B cell (primary cell): Measurements from ENCODE around the gene DYNC1I1. TPM values are rescaled to one million over a fixed set of nuclear protein-coding genes. Genes with fewer than 3 reads are reported as not detected.

Experiments used
- ATAC-seq: fragments of 200-7000 bp; cut with Tn5 transposase; one replicate; pipeline ENCODE4 v1.10.0; 2021; ENCODE audit warnings: low read depth, mild to moderate bottlenecking, moderate number of reproducible peaks, moderate library complexity
- CTCF ChIA-PET: fragments of 350-600 bp; sonication (Branson Sonifier 250); formaldehyde crosslinking; loops from one replicate; lab custom pipeline; 2021; ENCODE audit warnings: antibody characterized with exemption, inconsistent platforms; lab: Charles Lee
- POLR2A ChIA-PET: fragments of 350-600 bp; sonication (Branson Sonifier 250); formaldehyde crosslinking; loops from one replicate; lab custom pipeline; 2021; ENCODE audit warnings: antibody characterized with exemption; lab: Charles Lee
- DNase-seq: peaks from one replicate; pipeline ENCODE4 v3.0.0; 2013
- H2AFZ ChIP-seq: 2 replicates; pipeline ENCODE4 v1.6.1; 2012; ENCODE audit warnings: mild to moderate bottlenecking, low read depth, low read length; ENCODE audit not compliant: insufficient read depth, poor library complexity, severe bottlenecking
- H3K27ac ChIP-seq, 2 donors: 1 replicate in 1 of 2; 2 replicates in 1 of 2; pipeline ENCODE4 v1.5.1; 2012 to 2013; ENCODE audit warnings: low read length in 2 of 2, mild to moderate bottlenecking in 2 of 2, moderate library complexity in 1 of 2
- H3K27me3 ChIP-seq, 4 experiments: fragments of 200-600 bp in 1 of 4; sonication (generic) in 1 of 4; replicated peaks in 1 of 4; 1 replicate in 2 of 4; 2 replicates in 2 of 4; pipeline versions ENCODE4 v1.6.1 to v1.7.0; 2013 to 2016; ENCODE audit warnings: low read length in 3 of 4, mild to moderate bottlenecking in 2 of 4, mixed read lengths in 1 of 4, moderate library complexity in 1 of 4; ENCODE audit not compliant: insufficient read depth in 4 of 4, control insufficient read depth in 3 of 4; ENCODE audit errors: control extremely low read depth in 1 of 4
- H3K36me3 ChIP-seq, 2 experiments: replicated peaks in 1 of 2; 1 replicate in 1 of 2; 2 replicates in 1 of 2; pipeline versions ENCODE4 v1.6.1 to v1.7.1; 2013; ENCODE audit warnings: low read length in 1 of 2; ENCODE audit not compliant: insufficient read depth in 2 of 2, control insufficient read depth in 1 of 2; ENCODE audit errors: control extremely low read depth in 1 of 2, extremely low read depth in 1 of 2
- H3K4me1 ChIP-seq, 2 donors: fragments of 200-600 bp in 1 of 2; sonication (generic) in 1 of 2; 1 replicate in 1 of 2; 2 replicates in 1 of 2; pipeline versions ENCODE4 v1.5.1 to v1.6.1; 2013 to 2017; ENCODE audit warnings: low read length in 2 of 2; ENCODE audit not compliant: control insufficient read depth in 2 of 2, insufficient read depth in 2 of 2
- H3K4me2 ChIP-seq: replicated peaks from 2 replicates; pipeline ENCODE3; 2012; ENCODE audit warnings: mild to moderate bottlenecking, low read depth, low read length; ENCODE audit not compliant: poor library complexity, severe bottlenecking
- H3K4me3 ChIP-seq, 5 experiments: fragments of 200-600 bp in 1 of 5; sonication (generic) in 1 of 5; 1 replicate in 3 of 5; 2 replicates in 2 of 5; pipeline versions ENCODE4 v1.5.1 to v1.7.0; 2011 to 2016; ENCODE audit warnings: low read length in 4 of 5, mild to moderate bottlenecking in 4 of 5, low read depth in 2 of 5, control low read depth in 1 of 5, moderate library complexity in 1 of 5; ENCODE audit not compliant: insufficient read depth in 1 of 5; ENCODE audit errors: control extremely low read depth in 1 of 5, extremely low read depth in 1 of 5
- H3K79me2 ChIP-seq: fragments of 200-600 bp; sonication (generic); one replicate; pipeline ENCODE4 v1.6.0; 2016; ENCODE audit warnings: low read length; ENCODE audit not compliant: control insufficient read depth, insufficient read depth
- H3K9ac ChIP-seq: fragments of 200-600 bp; sonication (generic); 2 replicates; pipeline ENCODE4 v1.6.1; 2017; ENCODE audit warnings: mild to moderate bottlenecking, low read length, moderate library complexity
- H3K9me3 ChIP-seq, 3 donors: one replicate each; pipeline versions ENCODE4 v1.6.1 to v1.7.1; 2013; ENCODE audit warnings: low read length in 2 of 3; ENCODE audit not compliant: control insufficient read depth in 2 of 3, insufficient read depth in 1 of 3; ENCODE audit errors: control extremely low read depth in 1 of 3
- H4K20me1 ChIP-seq: 2 replicates; pipeline ENCODE4 v1.6.0; 2012; ENCODE audit warnings: mild to moderate bottlenecking, low read length; ENCODE audit not compliant: insufficient read depth, control insufficient read depth, poor library complexity, severe bottlenecking
- H3K27ac Mint-ChIP-seq: one replicate; pipeline ENCODE4 v1.8.0; 2021; ENCODE audit warnings: mixed read lengths
- H3K27me3 Mint-ChIP-seq: one replicate; pipeline ENCODE4 v1.8.0; 2021; ENCODE audit warnings: mixed read lengths
- H3K4me1 Mint-ChIP-seq: one replicate; pipeline ENCODE4 v1.8.0; 2021; ENCODE audit warnings: mixed read lengths
- H3K4me3 Mint-ChIP-seq: one replicate; pipeline ENCODE4 v1.8.0; 2021; ENCODE audit warnings: mixed read lengths
- H3K9me3 Mint-ChIP-seq: one replicate; pipeline ENCODE4 v1.8.0; 2022; ENCODE audit warnings: mixed read lengths; ENCODE audit not compliant: insufficient read depth
- CTCF ChIP-seq: fragments of 200-600 bp; IDR thresholded peaks from one replicate; pipeline ENCODE4 v1.8.0; 2022; ENCODE audit warnings: antibody characterized with exemption, mild to moderate bottlenecking
- EZH2 ChIP-seq: IDR thresholded peaks from 2 replicates; pipeline ENCODE4 v1.6.1; 2012; ENCODE audit warnings: borderline replicate concordance, low read depth, mild to moderate bottlenecking, moderate library complexity, low read length; ENCODE audit not compliant: insufficient read depth, poor library complexity, severe bottlenecking
- WGBS: methylation state at CpG from one replicate; pipeline ENCODE4 v1.1.5; 2013; ENCODE audit warnings: missing lambda C conversion rate; ENCODE audit not compliant: insufficient coverage; 5-methylcytosine and 5-hydroxymethylcytosine counted together
- intact Hi-C: fragments of 100-400 bp; cut with micrococcal nuclease; formaldehyde crosslinking; loops from one replicate; pipeline ENCODE4 v1.10.0; 2022
- polyA plus RNA-seq: library from polyadenylated mRNA; depleted of rRNA; stranded (reverse); fragments of >200 nt; gene quantifications from 2 replicates; pipeline ENCODE4 v1.2.3, GENCODE V29; 2012
- total RNA-seq, 2 donors: library from RNA; stranded (reverse); fragments of 120-200 nt in 1 of 2; gene quantifications; 1 replicate in 1 of 2; 2 replicates in 1 of 2; pipeline versions ENCODE4 v1.2.3 to v1.2.4, GENCODE V29; 2013 to 2022

DYNC1I1 gene
- total and polyA plus RNA-seq, 2 donors (not counting 1 experiment from before 2014, with no cell fraction given): not detected

GRCh38 chr7:95980706-95981105 is 208.4 kb downstream of the DYNC1I1 start:
- no peaks in the 10 kb centered on the region for H3K27me3 Mint-ChIP-seq
- no peaks in the 10 kb centered on the region for H3K9me3 Mint-ChIP-seq
- Histone ChIP-seq H4K20me1 (no peaks in the 10 kb centered on the region), H3K36me3 (no peaks in the 10 kb centered on the region), H3K4me1 (no peaks in the 10 kb centered on the region), H3K9me3 (no peaks in the 10 kb centered on the region), H3K4me2 (no peak overlapping the region), H3K27me3 (no peaks in the 10 kb centered on the region), H3K27ac (no peak overlapping the region), H3K79me2 (no peaks in the 10 kb centered on the region), H2AFZ (no peak overlapping the region), H3K9ac (no peak overlapping the region), H3K4me3 (no peak overlapping the region)
- WGBS: no CpG with 5 or more reads among the region's 1 CpG
- H3K4me3 Mint-ChIP-seq: no peak overlapping the region
- TF ChIP-seq EZH2 (no peak), CTCF (no peak)
- intact Hi-C loops: no loop called here
- CTCF ChIA-PET: no interaction called here
- no peak overlapping the region for H3K27ac Mint-ChIP-seq
- ATAC-seq (no peak), DNase-seq (no peak)
- H3K4me1 Mint-ChIP-seq: no peaks in the 10 kb centered on the region
- POLR2A ChIA-PET: no interaction called here

- Mint-ChIP-seq H3K4me1 (no peaks in the 10 kb centered on the region), H3K27ac (no peak overlapping the region), H3K9me3 (no peaks in the 10 kb centered on the region), H3K4me3 (no peak overlapping the region), H3K27me3 (peaks cover 5% of the 10 kb centered on the region)
- Histone ChIP-seq H3K27me3 (no peaks in the 10 kb centered on the region), H3K9ac (no peak overlapping the region), H3K9me3 (no peaks in the 10 kb centered on the region), H2AFZ (no peak overlapping the region), H3K4me1 (no peaks in the 10 kb centered on the region), H3K36me3 (no peaks in the 10 kb centered on the region), H3K4me3 (no peak overlapping the region), H3K79me2 (no peaks in the 10 kb centered on the region), H4K20me1 (no peaks in the 10 kb centered on the region), H3K27ac (no peak overlapping the region), H3K4me2 (no peak overlapping the region)
- DNase-seq: no peak
- POLR2A ChIA-PET: no interaction called here
- CTCF ChIA-PET: no interaction called here
- no peak for ATAC-seq
- WGBS: 89% methylated on average over 6 of the region's 6 CpGs
- TF ChIP-seq EZH2: no peak
- no peak for TF ChIP-seq CTCF
- intact Hi-C loops: no loop called here
These were observed 213.9 kb downstream of the DYNC1I1 start for GRCh38 chr7:95986178-95986764.
